Measurements from ENCODE around the gene LEMD2.

LEMD2 gene

DNA sequence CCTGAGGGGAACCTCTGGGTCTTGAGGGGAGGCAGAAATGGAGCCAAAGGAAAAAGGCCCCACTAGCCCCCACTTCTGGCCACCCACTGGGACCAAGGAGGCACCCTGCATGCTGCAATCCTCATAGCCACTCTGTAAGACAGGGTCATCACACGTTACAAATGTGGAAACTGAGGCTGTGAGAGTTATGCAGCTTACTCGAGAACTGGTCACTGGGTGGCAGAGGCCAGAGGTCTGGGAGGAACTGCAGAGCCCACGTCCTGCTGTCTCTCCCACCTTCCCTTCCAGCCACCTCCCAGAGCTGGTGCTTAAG is 18.1 kb downstream of the LEMD2 start:
- Histone ChIP-seq H3K4me3 (peak overlapping the region; percentile 69), H3K9ac (ENCODE audit: insufficient read length) (peak overlapping the region; percentile 68), H3K9me3 (ENCODE audit: low read depth, low read length) (no peaks in the 10 kb centered on the region), H3K36me3 (ENCODE audit: insufficient read depth, low read length) (peaks cover 26% of the 10 kb centered on the region), H3K27ac (peak overlapping the region; percentile 100)
- TF ChIP-seq EZH2 (IDR thresholded peaks at IDR 0.05): no peak
- TF ChIP-seq POLR2AphosphoS5 (IDR thresholded peaks at IDR 0.05; ENCODE audit: borderline replicate concordance, low read depth, low read length): no peak
- no peak for TF ChIP-seq FOXP2 (optimal IDR thresholded peaks at IDR 0.05; ENCODE audit: control extremely low read depth, extremely low read length, insufficient read depth)
- no peak for DNase-seq (ENCODE audit: low read depth, low spot score)

DNA sequence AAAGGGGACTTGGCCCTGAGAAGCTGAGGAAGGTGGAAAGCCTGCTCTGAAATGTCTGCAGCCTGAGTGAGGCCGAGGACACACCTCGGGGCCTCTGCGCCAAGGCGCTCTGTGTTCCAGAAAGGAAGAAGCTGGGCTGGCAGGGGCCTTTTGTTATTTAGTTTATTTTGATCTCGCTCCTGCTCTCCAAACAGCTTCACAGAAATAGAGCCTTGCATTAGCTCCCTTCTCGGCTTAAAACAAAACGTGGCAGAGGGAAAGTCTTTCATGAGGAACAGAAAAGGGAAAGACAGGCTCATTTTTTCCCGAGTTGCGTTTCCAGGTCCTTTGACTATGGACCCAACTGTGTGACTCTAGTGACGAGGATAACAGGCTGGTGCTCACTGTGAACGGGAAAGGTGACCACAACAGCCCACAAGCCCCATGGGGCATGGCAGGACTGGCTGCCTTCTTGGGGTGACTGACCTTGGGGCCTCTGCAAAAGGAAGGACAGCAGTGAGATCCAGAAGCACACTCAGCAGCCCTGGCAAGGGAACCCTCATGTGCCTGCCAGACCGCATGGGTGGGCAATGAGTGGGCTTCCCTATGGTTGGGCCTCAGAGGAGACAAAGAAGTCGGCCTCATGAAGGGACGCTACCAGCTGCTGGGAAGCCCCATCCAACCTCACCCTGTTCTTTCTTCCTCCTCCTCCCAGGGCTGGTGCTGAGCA is 18.7 kb downstream of the LEMD2 start:
- H3K4me3 ChIP-seq: peak overlapping the region; percentile 69

DNA sequence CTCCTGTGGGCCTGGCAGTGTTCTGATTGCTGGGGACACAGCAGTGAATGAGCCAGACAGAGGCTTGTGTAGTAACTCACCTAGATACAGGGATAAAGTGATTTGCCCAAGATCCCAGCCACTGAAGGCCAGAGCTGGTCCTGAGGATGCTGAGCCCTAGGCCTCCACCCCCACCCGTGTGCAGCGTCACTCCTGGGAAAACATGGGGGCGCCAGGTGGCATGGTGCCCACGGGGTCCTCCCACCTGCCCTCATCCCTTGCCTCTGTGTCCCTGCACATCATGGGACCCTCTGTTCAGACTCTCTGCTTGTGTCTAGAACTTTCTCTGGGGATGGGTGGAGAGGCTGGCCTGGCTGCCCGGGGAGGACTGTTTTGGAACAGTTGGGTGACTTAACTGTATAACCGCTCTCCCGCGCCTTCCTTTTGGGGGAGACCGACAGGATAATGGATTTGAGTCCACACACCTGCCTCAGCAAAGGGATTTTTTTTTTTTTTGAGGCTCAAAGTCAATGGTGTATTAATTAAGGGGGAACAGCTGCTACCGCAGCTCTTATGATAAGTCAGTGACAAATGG is 19.6 kb downstream of the LEMD2 start:
- H3K9me3 ChIP-seq (ENCODE audit: low read depth, low read length): no peaks in the 10 kb centered on the region
- H3K4me3 ChIP-seq: no peak overlapping the region
- TF ChIP-seq EZH2 (IDR thresholded peaks at IDR 0.05): no peak
- no peak for TF ChIP-seq FOXP2 (optimal IDR thresholded peaks at IDR 0.05; ENCODE audit: control extremely low read depth, extremely low read length, insufficient read depth)
- TF ChIP-seq POLR2AphosphoS5 (IDR thresholded peaks at IDR 0.05; ENCODE audit: borderline replicate concordance, low read depth, low read length): no peak
- peak overlapping the region; percentile 100 for H3K27ac ChIP-seq
- H3K36me3 ChIP-seq (ENCODE audit: insufficient read depth, low read length): peaks cover 13% of the 10 kb centered on the region
- peak overlapping the region; percentile 68 for H3K9ac ChIP-seq (ENCODE audit: insufficient read length)
- no peak for DNase-seq (ENCODE audit: low read depth, low spot score)

More for the DNA sequence above, 18.7 kb downstream of the LEMD2 start:
- Histone ChIP-seq H3K9ac (ENCODE audit: insufficient read length) (peak overlapping the region; percentile 68), H3K36me3 (ENCODE audit: insufficient read depth, low read length) (peaks cover 21% of the 10 kb centered on the region), H3K9me3 (ENCODE audit: low read depth, low read length) (no peaks in the 10 kb centered on the region), H3K27ac (peak overlapping the region; percentile 100)
- TF ChIP-seq EZH2 (IDR thresholded peaks at IDR 0.05) (no peak), POLR2AphosphoS5 (IDR thresholded peaks at IDR 0.05; ENCODE audit: borderline replicate concordance, low read depth, low read length) (no peak), FOXP2 (optimal IDR thresholded peaks at IDR 0.05; ENCODE audit: control extremely low read depth, extremely low read length, insufficient read depth) (no peak)
- DNase-seq (ENCODE audit: low read depth, low spot score): no peak

DNA sequence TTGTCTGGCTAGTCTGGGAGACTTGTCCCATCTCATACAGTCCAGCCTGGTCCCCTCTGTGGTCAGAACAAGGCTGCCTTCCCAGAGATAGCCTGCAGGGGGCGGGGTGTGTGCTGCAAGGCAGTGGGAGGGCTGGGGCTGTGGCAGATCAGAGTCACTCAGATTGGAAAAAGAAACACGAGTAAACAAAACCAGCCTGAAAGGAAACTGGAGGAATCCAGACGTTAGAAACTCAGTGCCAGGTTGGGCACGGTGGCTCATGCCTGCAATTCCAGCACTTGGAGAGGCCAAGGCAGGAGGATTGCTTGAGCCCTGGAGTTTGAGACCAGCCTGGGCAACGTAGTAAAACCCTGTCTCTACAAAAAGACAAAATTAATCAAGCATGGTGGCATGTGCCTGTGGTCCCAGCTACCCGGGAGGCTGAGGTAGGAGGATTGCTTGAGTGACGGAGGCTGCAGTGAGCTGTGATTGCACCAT is 20.2 kb downstream of the LEMD2 start:
- TF ChIP-seq POLR2AphosphoS5 (IDR thresholded peaks at IDR 0.05; ENCODE audit: borderline replicate concordance, low read depth, low read length) (no peak), FOXP2 (optimal IDR thresholded peaks at IDR 0.05; ENCODE audit: control extremely low read depth, extremely low read length, insufficient read depth) (peak; percentile 71)
- peaks cover 12% of the 10 kb centered on the region for H3K36me3 ChIP-seq (ENCODE audit: insufficient read depth, low read length)
- no peak overlapping the region for H3K4me3 ChIP-seq
- H3K27ac ChIP-seq: peak overlapping the region; percentile 100; the same call in 1 of the 2 replicates
- no peak for DNase-seq (ENCODE audit: low read depth, low spot score)
- no peaks in the 10 kb centered on the region for H3K9me3 ChIP-seq (ENCODE audit: low read depth, low read length)
- H3K9ac ChIP-seq (ENCODE audit: insufficient read length): no peak overlapping the region

DNA sequence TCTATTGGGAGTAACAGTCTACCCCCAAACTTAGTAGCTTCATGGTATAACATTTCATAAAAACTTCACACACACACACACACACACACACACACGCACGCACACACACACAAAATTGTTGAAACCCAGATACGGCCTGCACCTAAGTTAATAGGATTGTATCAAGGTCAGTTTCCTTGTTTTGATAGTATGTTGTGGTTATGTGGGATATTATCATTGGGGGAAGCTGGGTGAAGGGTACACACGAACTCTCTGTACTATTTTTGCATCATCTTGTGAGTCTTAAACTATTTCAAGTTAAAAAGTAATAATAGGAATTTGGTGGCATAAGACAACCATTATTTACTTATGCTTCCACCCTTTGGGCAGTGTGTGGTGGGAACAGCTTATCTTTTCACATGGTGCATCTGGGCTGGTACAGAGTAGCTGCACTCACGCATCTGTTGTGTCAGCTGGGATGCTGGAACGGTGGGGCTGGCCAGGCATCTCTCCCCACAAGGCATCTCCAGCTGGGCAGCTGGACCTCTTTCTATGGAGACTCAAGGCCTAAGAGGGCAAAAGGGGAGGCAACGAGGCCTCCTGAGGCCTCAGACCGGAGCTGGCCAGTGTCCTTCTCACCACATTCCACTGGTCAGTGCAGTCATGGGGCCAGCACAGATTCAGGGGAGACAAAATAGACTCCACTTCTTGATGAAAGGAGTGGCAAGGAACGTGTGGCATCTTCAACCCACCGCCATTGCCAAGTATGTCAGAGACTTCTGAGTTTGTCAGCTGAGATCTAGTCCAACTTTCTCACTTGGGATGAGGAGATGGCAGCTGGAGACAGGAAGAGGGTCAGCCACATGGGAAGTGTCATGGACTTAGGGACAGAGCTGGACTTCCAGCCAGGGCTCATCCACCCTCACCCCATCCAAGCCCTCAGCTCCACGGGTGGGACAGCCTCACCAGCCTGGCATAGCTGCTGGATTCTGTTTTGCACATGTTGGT is 21.7 kb downstream of the LEMD2 start:
- no peak for TF ChIP-seq FOXP2 (optimal IDR thresholded peaks at IDR 0.05; ENCODE audit: control extremely low read depth, extremely low read length, insufficient read depth)
- TF ChIP-seq POLR2AphosphoS5 (IDR thresholded peaks at IDR 0.05; ENCODE audit: borderline replicate concordance, low read depth, low read length): no peak
- TF ChIP-seq EZH2 (IDR thresholded peaks at IDR 0.05): no peak
- DNase-seq (ENCODE audit: low read depth, low spot score): no peak
- no peaks in the 10 kb centered on the region for H3K9me3 ChIP-seq (ENCODE audit: low read depth, low read length)
- H3K36me3 ChIP-seq (ENCODE audit: insufficient read depth, low read length): peaks cover 2% of the 10 kb centered on the region
- H3K27ac ChIP-seq: no peak overlapping the region
- no peak overlapping the region for H3K9ac ChIP-seq (ENCODE audit: insufficient read length)
- H3K4me3 ChIP-seq: no peak overlapping the region

DNA sequence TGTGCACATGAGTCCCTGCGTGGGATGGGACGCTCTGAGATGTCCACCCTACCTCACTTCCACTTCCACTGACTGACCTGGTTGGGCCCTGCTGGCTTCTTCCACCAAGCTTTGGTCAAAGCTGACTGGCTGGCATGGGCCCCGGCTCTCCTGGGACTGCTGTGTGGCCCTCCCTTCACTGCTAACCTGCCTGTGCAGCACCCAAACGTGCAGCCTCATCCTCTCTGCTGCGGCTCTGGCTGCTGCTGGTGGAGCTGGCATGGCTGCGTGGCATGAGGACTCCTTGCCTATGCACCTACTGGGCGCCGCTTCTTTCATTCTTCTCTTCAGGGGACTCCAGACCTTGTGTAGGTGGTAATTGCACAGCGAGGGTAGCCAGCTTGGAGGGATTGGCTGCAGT is 23.6 kb downstream of the LEMD2 start:
- no peak for DNase-seq (ENCODE audit: low read depth, low spot score)
- H3K27ac ChIP-seq: no peak overlapping the region
- no peak overlapping the region for H3K4me3 ChIP-seq
- H3K36me3 ChIP-seq (ENCODE audit: insufficient read depth, low read length): no peaks in the 10 kb centered on the region
- H3K9me3 ChIP-seq (ENCODE audit: low read depth, low read length): no peaks in the 10 kb centered on the region
- TF ChIP-seq EZH2 (IDR thresholded peaks at IDR 0.05): no peak
- TF ChIP-seq FOXP2 (optimal IDR thresholded peaks at IDR 0.05; ENCODE audit: control extremely low read depth, extremely low read length, insufficient read depth): no peak
- TF ChIP-seq POLR2AphosphoS5 (IDR thresholded peaks at IDR 0.05; ENCODE audit: borderline replicate concordance, low read depth, low read length): no peak
- H3K9ac ChIP-seq (ENCODE audit: insufficient read length): no peak overlapping the region

DNA sequence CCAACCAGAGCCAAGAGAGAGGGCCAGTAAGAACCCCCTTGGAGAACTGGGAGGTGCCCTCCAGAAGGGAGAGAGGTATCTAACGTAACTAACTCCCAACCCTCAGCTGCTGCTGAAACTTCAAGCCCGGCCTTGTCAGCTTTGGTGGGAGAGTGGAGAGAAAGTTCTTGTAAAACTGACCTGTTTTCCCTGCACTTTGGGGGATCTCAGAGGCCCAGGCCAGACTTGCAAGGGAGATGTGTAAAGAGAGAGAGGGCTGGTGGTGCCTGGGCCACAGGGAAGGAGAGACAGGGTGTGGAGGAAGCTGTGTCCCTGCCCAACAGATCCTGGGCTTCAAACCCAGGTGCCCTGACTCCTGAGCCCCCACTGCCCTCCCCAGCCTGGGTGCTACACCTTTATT is 24.9 kb downstream of the LEMD2 start:
- no peak overlapping the region for H3K9ac ChIP-seq (ENCODE audit: insufficient read length)

DNA sequence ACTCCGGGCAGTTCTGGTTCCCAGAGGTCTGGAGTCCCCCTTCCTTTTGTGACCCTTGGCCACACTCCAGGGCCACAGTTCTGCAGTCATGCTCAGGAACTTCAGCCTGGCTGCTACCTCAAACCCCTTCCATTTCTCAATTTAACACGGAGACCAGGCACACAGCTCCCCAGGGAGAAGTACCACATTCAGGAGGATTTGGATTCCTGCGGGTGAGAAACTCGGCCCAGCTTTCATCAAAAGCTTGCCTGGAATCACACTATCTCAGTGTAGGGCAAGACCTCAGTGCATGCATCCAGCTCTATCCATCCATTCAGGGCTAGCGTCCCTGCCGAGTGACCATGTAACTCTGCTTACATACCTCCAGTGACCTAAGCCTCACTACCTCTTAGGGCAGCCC is 25.4 kb downstream of the LEMD2 start:
- no peak for TF ChIP-seq FOXP2 (optimal IDR thresholded peaks at IDR 0.05; ENCODE audit: control extremely low read depth, extremely low read length, insufficient read depth)
- no peak for TF ChIP-seq POLR2AphosphoS5 (IDR thresholded peaks at IDR 0.05; ENCODE audit: borderline replicate concordance, low read depth, low read length)
- TF ChIP-seq EZH2 (IDR thresholded peaks at IDR 0.05): no peak
- no peak overlapping the region for H3K27ac ChIP-seq
- no peak for DNase-seq (ENCODE audit: low read depth, low spot score)

More for the DNA sequence above, 24.9 kb downstream of the LEMD2 start:
- Histone ChIP-seq H3K4me3 (no peak overlapping the region), H3K27ac (no peak overlapping the region), H3K9me3 (ENCODE audit: low read depth, low read length) (no peaks in the 10 kb centered on the region), H3K36me3 (ENCODE audit: insufficient read depth, low read length) (no peaks in the 10 kb centered on the region)
- TF ChIP-seq EZH2 (IDR thresholded peaks at IDR 0.05) (no peak), POLR2AphosphoS5 (IDR thresholded peaks at IDR 0.05; ENCODE audit: borderline replicate concordance, low read depth, low read length) (no peak), FOXP2 (optimal IDR thresholded peaks at IDR 0.05; ENCODE audit: control extremely low read depth, extremely low read length, insufficient read depth) (no peak)
- no peak for DNase-seq (ENCODE audit: low read depth, low spot score)

More for the DNA sequence above, 25.4 kb downstream of the LEMD2 start:
- no peak overlapping the region for H3K4me3 ChIP-seq
- H3K9me3 ChIP-seq (ENCODE audit: low read depth, low read length): no peaks in the 10 kb centered on the region
- H3K36me3 ChIP-seq (ENCODE audit: insufficient read depth, low read length): no peaks in the 10 kb centered on the region
- H3K9ac ChIP-seq (ENCODE audit: insufficient read length): no peak overlapping the region

Data from SK-N-MC (cell line).